ENCODE results near the gene RASL12. TPM values are rescaled to one million over a fixed set of nuclear protein-coding genes. Genes with fewer than 3 reads are reported as not detected.
"Not testable (repeated sequence)": the region's sequence is repeated elsewhere in the genome, so short reads cannot be mapped to it uniquely, and the experiment has no call there.

The RASL12 gene, protein sequence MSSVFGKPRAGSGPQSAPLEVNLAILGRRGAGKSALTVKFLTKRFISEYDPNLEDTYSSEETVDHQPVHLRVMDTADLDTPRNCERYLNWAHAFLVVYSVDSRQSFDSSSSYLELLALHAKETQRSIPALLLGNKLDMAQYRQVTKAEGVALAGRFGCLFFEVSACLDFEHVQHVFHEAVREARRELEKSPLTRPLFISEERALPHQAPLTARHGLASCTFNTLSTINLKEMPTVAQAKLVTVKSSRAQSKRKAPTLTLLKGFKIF
- 1 to 10 TPM; 2.0 to 9.2 TPM for total RNA-seq
- long read RNA-seq, transcript RASL12-201 (5 exons, 2,640 nt) = major isoform, 16 of 20 reads
- long read RNA-seq, partial matches to known transcripts = 2 of 20 reads
- long read RNA-seq, other reads (novel, unspliced or antisense) = 1 of 20 reads

DNA sequence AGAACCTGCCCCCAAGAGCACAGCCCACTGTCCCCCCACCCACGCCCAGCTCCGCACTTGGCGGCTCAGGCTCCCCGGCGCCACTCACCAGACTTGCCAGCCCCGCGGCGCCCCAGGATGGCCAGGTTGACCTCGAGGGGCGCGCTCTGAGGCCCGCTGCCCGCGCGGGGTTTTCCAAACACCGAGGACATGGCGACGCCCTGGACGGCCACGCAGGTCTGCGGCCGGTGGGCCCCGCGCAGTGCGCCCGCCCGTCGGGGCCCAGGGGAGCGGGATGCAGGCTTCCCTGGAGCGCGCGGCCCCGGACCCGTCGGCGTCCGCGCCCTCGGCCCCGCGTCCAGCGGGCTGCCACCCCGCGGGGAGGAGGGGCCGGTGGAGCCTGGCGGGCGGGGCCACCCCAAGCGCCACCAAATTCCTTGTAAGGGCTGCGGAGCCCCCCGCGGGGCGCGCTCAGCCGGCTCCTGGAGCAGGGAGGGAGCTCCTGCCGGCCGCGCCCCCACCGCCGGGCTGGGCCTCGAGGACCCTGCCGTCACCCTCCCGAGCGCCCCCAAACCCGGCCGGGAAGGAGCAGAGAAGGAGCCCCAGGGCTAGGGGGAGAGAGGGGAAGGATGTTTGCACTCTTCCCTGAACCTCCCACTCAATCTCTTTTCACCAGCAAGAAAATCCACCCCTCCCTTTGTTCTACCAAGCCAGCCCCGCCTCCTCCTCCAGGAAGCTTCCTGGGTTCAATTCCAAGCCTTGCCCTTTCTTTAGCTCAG is at the start of gene RASL12:
RASL12 (minus strand) TSS at position 347 of the 758 bp plus-strand sequence; CDS start at position 191, 156 bp downstream.
- intact Hi-C loops (cut with DNase I, micrococcal nuclease) = no loop called here
- DNase-seq (peak in 1 of 2 donors; percentile 29), ATAC-seq (peak; percentile 72)

DNA sequence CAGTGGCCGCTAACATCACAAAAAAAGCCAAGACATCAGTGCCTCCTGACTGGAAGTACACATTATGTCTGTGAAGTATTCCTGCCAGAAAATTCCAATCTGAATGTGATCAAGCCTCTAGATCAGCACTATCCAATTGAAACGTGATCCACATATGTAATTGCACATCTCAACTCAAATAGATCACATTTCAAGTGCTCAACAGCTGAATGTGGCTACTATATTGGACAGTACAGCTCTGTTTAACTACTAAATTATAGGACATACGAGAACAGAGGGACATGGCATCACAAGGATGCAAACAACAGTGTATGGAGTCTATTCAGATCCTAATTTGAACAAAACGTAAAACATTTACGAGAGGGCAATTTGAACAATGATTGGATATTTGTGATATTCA is 47.8 kb upstream of the RASL12 start:
- intact Hi-C loops (cut with DNase I, micrococcal nuclease) = no loop called here
- ATAC-seq = no peak

DNA sequence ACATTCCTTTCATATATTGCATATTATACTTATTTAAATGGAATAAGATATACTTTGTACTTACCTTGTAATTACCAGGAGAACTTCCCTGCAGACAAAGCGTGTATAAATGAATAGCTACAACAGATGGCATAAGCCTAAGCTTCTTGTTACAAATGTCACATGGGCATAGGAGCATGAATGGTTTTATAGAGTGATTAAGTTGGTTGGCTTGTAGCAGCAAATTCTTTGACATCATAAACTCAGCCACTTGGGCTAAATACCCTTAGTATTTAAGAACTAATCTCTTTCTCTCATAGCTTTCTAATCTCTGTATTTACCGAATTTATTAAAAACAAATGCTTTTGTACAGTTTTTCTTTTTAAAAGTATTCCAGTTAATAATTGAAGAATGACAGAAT is 47.3 kb upstream of the RASL12 start, which contains the start of gene UBAP1L:
UBAP1L (minus strand) TSS at position 115 of the 400 bp plus-strand sequence. CDS start 8,985 bp downstream, outside the sequence.
- intact Hi-C loops (cut with DNase I, micrococcal nuclease) = no loop called here
- DNase-seq (no peak), ATAC-seq (peak; percentile 37)

More for the DNA sequence above, 47.8 kb upstream of the RASL12 start:
- no peak for DNase-seq

DNA sequence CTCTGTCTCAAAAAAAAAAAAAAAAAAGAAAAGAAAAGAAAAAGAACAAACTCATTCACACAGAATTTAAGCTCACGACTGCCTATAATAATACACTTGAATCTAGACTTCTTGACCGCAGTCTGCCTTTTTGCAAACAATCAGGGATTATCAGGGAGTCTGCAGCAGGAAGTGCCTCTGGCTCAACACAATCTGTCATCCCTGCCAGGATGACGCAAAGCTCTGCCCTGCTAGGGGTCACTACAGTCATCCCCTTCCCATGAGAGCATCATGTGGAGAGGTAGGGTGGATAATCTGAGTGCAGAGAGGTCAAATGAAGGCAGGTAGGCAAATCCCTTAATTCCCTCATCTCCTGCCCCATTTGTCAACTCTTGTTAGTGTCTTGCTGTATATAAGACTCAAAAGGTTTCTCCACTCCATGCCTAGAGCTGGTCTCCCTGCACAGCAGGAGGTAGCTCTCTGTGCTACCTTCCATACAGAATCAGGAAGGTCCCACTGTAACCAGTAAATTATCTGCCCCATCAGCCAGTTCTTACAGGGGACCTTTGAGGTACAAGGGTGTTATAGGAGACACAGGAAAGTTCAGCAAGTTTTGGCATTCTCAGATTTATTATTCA is 43.0 kb upstream of the RASL12 start:
- ATAC-seq (no peak), DNase-seq (no peak)
- intact Hi-C loops (cut with DNase I, micrococcal nuclease) = no loop called here

DNA sequence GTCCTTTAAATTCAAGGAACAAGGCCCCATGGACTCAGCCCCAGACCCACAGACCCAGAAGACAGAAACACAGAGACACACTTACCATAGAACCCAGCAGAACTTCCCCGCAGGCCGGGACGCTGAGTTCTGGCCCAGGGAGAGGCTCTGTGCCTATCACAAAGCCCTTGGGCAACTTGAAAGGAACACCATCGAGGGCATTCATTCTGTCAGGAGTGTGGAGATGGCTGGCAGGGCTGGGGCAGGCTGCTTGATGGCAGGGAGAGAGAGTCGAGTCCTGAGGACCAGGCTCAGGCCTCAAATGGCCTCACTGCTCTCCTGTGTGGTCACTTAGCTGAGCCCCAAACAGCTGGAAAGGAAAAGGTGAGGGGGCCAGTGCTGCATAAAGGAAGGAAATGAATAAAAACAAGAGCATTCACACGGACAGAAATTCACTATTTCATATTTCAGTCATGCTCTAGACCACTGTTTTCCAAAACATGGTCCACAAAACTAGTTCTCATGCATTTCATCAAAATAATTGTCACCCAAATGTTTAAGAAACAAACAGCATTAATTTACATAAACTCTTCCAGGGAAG is 38.3 kb upstream of the RASL12 start:
- intact Hi-C loops (cut with DNase I, micrococcal nuclease) = no loop called here
- no peak for ATAC-seq
- no peak for DNase-seq

DNA sequence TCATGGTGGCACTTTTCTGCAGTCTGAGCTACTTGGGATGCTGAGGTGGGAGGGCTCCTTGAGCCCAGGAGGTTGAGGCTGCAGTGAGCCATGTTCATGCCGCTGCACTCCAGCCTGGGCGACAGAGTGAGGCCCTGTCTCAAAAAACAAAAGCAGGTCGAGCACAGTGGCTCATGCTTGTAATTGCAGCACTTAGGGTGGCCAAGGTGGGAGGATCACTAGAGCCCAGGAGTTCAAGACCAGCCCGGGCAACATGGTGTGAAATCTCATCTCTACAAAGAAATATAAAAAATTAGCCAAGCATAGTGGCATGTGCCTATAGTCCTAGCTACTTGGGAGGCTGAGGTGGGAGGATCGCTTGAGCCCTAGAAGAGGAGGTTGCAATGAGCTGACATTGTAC is 37.2 kb upstream of the RASL12 start:
- intact Hi-C loops (cut with DNase I, micrococcal nuclease) = no loop called here
- DNase-seq (no peak), ATAC-seq (no peak)

DNA sequence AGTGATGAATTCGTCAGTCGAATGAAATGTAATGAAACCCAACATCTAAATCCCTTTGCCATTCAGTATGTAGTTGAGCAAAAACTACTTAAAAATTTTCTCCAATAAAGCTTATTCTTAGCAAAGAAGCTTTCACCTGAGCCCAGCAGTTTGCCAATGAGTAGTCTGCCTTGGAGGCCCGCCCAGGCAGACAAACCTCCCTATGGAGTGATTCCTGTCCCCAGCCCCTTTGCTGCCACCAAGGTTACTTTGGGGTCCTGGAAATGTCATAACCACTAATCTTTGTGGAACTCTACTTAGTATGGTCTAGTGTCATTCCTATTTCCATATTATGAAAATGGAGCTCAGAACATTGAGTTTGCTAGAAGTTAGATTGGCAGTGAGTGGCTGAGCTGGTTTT is 35.1 kb upstream of the RASL12 start:
- intact Hi-C loops (cut with DNase I, micrococcal nuclease) = no loop called here
- DNase-seq (no peak), ATAC-seq (no peak)

DNA sequence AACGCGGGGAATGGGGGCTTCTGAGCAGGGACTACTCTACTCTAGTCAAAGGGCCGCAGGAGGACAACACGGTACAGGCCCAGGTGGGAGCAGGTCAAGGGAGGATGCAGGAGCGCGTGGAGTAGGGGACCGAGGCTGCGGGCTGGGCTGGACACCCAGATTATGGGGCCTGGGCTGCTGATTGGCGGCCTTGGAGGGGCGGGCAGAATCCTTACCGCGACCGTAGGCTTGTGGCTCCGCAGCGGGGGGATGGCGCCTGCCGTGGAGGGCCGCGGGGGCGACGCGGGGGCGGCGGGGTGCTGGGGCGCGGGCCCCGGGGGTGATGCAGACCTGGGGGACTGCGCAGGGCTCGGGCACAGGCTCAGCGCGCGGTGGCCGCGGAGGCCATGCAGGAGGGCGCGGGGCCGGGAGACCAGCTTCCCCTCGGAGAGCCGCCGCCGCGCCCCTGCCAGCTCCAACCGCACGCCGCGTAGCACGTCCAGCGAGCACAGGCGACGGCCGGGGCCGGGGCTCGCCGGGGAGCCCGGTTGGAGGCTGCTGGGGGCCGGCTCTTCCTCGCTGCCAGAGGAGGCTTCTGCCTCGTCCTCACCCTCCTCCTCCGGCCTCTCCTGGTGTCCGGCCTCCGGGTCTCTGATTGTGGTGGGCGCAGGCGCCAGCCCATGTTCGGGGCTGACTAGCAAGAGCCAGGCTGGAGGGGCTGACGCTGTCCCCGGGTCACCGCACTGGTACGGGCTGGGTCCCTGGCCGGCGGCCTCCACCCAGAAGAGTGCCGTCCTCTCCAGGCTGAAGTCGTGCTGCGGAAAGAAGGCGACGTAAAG is 34.3 kb upstream of the RASL12 start:
- intact Hi-C loops (cut with DNase I, micrococcal nuclease) = no loop called here
- no peak for DNase-seq
- no peak for ATAC-seq

DNA sequence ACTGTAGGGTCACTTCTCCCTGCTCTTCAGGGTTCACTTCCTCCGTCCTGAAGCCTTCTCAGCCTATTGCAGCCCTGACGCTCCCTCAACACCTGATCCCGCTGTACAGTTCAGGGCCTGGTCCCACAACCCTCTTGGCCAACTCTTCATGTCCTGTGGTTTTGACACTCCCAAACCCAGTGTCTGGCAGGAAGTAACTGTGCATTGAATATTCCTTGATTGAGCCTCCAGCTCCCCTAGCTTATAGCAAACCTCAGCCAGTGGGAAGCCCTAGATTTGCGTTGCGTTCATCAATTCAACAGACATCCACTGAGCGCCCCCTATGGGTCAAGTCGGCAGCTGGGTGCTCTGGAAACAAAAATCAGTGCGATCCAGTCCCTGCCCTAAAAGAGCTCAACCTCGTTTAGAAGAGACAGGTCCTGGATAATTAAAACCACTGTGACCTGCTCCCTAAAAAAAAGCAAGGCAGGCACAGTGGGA is 33.7 kb upstream of the RASL12 start:
- peak; percentile 71 for ATAC-seq
- peak; percentile 64 to 86 for DNase-seq
- intact Hi-C loops (cut with DNase I, micrococcal nuclease) = no loop called here

DNA sequence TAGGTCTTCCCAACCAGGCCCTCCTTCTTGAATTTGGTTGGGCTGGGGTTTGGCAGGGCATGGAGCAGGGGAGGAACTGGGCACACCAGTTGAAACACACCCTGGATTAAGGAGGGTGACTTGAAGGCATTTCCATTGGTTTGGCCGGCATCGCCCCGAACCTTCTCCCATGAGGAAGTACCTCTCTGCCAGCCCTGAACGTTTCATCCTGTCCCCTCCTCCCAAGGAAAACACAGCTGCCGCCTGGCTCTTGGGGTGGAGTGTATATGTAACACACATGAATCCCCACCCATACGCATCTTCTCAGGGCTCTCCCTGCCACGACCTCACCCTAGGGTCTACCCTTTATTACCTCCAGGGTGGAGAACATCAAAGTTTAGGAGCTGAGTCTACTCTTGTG is 32.7 kb upstream of the RASL12 start:
- DNase-seq = peak; percentile 64 to 67
- peak; percentile 89 for ATAC-seq
- intact Hi-C loops (cut with DNase I, micrococcal nuclease) = no loop called here

DNA sequence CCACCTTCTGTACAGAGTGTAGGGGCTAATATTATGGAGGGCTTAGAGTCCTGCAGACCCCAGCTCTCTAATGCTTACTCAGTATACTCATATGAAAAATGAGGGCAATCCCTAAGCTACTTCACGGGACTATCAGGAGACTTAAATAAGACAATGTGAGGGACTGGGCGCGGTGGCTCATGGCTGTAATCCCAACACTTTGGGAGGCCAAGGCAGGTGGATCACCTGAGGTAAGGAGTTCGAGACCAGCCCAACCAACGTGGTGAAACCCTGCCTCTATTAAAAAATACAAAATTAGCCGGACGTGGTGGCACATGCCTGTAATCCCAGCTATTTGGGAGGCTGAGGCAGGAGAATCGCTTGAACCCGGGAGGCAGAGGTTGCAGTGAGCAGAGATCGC is 32.0 kb upstream of the RASL12 start:
- not testable (repeated sequence) for ATAC-seq, DNase-seq
- intact Hi-C loops (cut with DNase I, micrococcal nuclease) = loop anchor here in 1 of 2 donors (10.0 kb wide), 1 partner anchor 55 kb away; the partner anchor contains the start of gene SLC51B

DNA sequence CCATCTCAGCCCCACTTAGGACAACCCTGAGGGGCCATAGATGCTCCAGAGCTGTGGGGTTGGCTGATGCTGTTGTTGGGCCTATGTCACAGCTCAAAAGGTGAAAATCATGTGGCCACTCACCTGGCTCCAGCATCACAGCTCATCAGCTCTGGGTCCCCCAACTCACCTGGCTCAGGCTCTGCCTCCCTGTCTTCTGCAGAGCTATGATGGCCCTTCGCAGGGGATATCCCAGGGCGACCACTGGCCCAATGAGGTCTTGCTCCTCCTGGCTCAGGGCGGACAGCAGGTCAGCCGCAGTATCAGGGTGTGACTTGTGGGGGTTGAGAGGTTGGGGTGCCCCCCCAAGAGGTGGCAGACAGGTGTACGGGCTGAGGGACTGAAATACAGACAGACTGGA is 31.5 kb upstream of the RASL12 start:
- intact Hi-C loops (cut with DNase I, micrococcal nuclease) = loop anchor here in 1 of 2 donors (10.0 kb wide), 1 partner anchor 55 kb away; the partner anchor contains the start of gene SLC51B
- ATAC-seq (no peak), DNase-seq (no peak)

DNA sequence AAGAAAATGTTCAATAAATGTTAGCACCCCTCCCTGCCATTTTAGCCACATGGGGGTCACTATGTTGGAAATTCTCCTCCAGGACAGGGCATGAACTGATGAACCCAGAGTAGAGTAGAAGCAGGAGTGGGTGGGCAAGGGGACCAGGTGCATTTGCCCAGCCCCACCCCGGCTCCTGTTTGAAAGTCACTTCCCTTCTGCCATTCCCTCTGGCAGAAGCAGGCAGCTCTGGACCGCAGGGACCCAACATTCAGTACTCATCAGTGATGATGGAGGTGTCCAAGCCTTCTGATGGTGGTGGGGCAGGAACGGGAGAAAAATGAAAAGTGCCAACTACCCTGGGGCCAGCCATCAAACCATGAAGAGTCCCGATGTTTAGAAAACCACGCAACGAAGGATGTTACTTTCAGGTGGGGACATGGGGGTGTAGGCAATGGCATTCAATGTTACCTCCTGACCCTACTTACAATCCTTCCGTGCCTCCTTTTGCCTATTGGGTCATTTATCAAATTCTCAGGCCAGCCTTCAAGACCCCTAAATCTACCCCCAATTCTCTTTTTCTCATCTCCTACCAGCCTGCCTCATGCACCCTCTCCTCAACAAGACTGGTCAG is 30.0 kb upstream of the RASL12 start:
- intact Hi-C loops (cut with DNase I, micrococcal nuclease) = loop anchor here in 1 of 2 donors (10.0 kb wide), 1 partner anchor 53 kb away; the partner anchor contains the start of gene SLC51B
- DNase-seq = no peak
- ATAC-seq = no peak

DNA sequence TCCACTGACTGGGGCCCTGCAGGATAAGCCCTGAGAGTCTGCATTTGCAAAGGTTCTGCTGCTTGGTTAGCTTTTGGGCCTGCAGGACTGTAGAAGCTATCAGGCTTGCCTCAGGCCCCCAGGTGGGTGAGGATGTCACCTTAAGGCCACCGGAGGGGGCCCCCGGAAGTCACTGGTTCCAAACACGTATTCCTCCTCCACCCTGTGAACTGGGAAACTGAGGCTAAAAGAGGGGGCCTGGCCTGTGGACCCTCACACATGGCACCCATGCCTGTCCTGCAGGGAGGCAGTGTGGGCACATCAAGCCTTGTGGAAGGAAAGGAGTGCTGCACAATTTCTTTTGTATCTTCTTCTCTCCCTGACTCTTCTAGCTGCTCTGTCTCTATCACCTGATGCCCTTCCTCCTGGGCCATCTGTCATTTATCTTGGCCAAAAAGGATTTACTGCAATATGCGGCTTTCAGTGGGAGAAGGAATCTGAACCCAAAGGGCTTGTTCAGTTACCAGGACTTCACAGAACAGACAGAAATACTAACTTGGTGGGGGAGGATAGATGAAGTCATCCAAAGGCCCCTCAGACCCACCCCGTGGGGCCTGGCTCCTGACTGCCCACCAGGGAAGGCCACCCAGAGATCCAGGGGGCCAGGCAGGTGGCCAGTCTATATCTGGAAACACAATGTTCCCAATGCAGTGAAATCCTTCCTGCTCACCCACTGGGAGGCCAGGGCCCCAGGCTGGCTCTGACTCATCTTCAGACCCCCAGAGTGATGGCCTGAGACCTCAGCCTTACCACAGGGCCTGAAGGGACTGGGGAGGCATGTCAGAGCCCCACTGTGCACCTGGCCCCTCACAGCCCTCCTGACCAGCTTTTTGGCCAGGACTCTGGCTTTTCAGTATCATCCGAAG is 28.9 kb upstream of the RASL12 start:
- DNase-seq (no peak), ATAC-seq (no peak)
- intact Hi-C loops (cut with DNase I, micrococcal nuclease) = loop anchor here in 1 of 2 donors (10.0 kb wide), 1 partner anchor 52 kb away; the partner anchor contains the start of gene SLC51B

DNA sequence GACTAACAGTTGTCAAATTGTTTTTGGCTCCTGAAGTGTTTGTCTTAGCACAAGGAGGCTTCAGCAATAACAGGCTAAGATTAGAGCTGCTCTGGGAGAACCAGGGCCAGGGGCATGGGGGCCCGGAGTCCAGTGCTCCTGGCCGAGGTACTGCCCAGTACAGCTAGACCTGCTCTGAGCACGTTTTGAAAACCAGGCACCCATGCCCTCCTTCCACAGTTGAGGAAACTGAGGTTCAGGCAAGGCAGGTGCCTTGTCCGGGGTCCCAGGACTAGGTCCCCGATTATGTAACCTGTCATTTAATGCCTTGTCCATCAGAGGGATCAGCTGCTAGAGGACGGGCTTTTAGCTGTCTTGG is 27.9 kb upstream of the RASL12 start:
- no peak for ATAC-seq
- DNase-seq = no peak
- intact Hi-C loops (cut with DNase I, micrococcal nuclease) = loop anchor here in 1 of 2 donors (10.0 kb wide), 1 partner anchor 51 kb away; the partner anchor contains the start of gene SLC51B

DNA sequence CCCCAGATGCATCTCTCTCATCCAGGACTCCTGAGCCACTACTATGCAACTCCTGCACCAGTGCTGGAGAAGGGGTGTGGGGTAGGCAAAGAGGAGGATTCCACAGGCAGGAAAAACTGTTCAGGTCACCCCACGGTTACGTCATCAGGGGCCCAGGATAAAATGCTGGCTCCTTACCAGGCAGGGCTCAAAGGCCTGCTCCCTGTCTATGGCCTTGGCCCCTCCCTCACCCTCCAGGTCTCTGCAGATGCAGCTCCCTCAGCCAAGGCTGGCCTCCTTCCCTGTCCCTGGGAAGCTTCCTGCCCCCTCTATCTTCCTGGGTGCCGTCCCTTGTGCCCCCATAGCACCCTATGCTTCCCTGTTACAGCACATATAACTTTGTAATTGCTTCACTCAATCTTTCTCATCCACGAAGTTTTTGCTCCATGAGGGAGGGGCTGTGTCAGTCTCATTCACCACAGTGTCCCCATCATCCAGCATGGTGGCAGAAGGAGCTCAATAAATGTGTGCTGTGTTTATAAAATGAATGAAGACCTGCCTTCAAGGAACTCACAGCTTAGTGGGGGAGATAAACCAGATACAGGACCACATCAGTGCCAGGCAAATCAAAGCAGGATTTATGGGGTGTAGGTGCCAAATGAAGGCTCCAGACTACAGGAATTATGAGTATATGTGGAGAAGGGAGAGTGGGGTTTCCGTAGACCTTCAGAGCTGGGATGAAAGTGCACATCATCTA is 27.4 kb upstream of the RASL12 start:
- DNase-seq (peak in 1 of 2 donors; percentile 60), ATAC-seq (peak; percentile 67)
- intact Hi-C loops (cut with DNase I, micrococcal nuclease) = loop anchor here in 1 of 2 donors (10.0 kb wide), 1 partner anchor 50 kb away; the partner anchor contains the start of gene SLC51B
